ENCODE results near the gene KCNQ5.

The KCNQ5 gene

DNA sequence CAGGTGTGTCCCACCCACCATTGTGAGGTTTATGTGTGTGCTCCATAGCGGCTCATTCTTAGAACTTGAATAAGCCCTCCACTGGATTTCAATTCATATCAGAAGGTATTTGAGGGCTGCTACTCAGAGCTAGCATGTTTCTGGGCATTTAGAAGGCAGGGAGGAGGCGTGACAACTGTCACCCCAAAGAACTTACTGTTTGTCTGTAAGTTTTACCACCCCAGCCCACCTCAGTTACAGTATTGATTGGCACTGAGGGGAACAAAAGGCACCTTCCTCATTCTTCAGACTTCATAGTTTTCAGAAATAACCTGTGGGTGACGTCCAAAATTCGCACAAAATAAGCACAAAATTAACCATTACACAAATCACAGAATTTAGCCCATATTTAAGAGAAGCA, 521.7 kb downstream of the KCNQ5 start:
- Mint-ChIP-seq H3K4me1 (ENCODE audit: low read depth) (no peaks in the 10 kb centered on the region), H3K4me3 (no peak overlapping the region), H3K9me3 (no peaks in the 10 kb centered on the region), H3K27ac (no peak overlapping the region), H3K27me3 (no peaks in the 10 kb centered on the region), H3K36me3 (ENCODE audit: low read depth) (no peaks in the 10 kb centered on the region)
- intact Hi-C loops (cut with micrococcal nuclease): no loop called here

DNA sequence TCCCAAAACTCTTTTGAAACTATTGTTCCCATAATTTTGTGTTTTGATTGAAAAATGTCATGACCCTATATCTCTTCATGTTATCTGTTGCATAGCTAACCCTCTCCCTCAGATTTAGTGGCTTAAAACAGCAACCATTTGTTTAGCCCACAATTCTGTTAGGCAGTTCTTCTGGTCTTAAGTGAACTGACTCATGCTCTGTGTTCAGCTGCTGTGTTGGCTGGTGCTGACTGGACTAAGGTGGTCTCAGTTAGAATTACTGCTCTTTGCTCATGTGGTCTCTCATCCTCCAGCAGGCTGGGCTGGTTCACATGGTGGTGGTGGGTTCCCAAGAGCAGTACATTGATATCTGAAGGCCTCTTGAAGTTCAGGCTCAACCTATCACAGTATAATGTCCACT, 522.7 kb downstream of the KCNQ5 start:
- Mint-ChIP-seq H3K27me3 (no peaks in the 10 kb centered on the region), H3K27ac (no peak overlapping the region), H3K4me3 (no peak overlapping the region), H3K9me3 (no peaks in the 10 kb centered on the region), H3K36me3 (ENCODE audit: low read depth) (no peaks in the 10 kb centered on the region), H3K4me1 (ENCODE audit: low read depth) (no peaks in the 10 kb centered on the region)
- intact Hi-C loops (cut with micrococcal nuclease): no loop called here

DNA sequence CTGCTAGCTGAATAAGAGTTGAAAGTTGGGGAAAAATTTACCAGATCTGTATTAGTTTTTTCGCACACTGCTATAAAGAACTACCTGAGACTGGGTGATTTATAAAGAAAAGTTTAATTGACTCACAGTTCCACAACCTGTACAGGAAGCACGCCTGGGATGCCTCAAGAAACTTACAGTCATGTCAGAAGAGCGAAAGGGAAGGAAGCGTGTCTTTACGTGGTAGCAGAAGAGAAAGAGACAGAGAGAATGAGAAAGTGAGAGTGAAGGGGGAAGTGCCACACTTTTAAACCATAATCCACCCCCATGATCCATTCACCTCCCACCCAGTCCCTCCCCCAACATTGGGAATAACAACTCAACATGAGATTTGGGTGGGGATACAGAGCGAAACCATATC, 523.8 kb downstream of the KCNQ5 start:
- Mint-ChIP-seq H3K4me1 (ENCODE audit: low read depth) (no peaks in the 10 kb centered on the region), H3K36me3 (ENCODE audit: low read depth) (no peaks in the 10 kb centered on the region), H3K4me3 (no peak overlapping the region), H3K9me3 (no peaks in the 10 kb centered on the region), H3K27ac (no peak overlapping the region), H3K27me3 (no peaks in the 10 kb centered on the region)
- intact Hi-C loops (cut with micrococcal nuclease): no loop called here

DNA sequence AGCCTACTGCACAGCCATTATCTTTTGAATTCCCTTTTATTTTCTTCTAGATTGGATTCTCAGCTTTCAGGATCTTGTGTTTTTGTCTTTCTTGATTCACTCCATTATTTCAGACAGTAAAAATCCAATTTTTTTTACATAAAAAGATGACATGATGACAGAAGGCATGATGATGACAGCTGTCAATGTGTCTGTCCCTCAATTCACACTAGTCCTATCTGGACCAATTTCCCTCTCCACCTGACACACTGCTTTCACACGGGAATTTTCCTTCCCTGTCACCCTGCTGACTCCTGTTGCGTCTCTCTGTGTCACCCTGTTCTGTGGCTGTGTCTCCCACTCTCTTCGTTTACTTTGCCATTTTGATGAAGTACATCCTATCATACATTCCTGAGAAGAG, 529.9 kb downstream of the KCNQ5 start:
- Mint-ChIP-seq H3K4me3 (no peak overlapping the region), H3K27me3 (no peaks in the 10 kb centered on the region), H3K9me3 (peaks cover 6% of the 10 kb centered on the region), H3K4me1 (ENCODE audit: low read depth) (no peaks in the 10 kb centered on the region), H3K27ac (no peak overlapping the region), H3K36me3 (ENCODE audit: low read depth) (peaks cover under 1% of the 10 kb centered on the region)
- intact Hi-C loops (cut with micrococcal nuclease): no loop called here

DNA sequence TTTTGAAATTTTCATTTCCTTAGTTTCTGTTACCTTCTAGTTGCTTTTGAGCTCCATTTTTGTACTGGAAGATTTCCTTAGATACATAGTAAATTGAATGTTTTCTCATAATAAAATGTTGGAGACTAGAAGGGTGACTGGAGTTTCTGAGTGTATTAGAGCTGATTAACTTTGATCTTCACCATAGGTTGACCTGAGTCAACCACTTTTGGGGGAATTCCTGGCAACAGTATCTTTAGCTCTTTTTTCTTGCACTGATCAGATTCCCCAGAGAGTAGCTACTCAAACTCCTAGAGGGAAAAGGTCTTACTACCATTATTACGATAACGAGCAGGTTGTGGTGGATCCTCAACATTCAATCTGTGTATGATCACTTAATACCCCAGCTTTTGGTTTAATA, 530.7 kb downstream of the KCNQ5 start:
- no peaks in the 10 kb centered on the region for H3K4me1 Mint-ChIP-seq (ENCODE audit: low read depth)
- peaks cover 14% of the 10 kb centered on the region for H3K9me3 Mint-ChIP-seq
- H3K27me3 Mint-ChIP-seq: no peaks in the 10 kb centered on the region
- no peak overlapping the region for H3K4me3 Mint-ChIP-seq
- intact Hi-C loops (cut with micrococcal nuclease): no loop called here
- H3K27ac Mint-ChIP-seq: no peak overlapping the region
- H3K36me3 Mint-ChIP-seq (ENCODE audit: low read depth): peaks cover 9% of the 10 kb centered on the region

DNA sequence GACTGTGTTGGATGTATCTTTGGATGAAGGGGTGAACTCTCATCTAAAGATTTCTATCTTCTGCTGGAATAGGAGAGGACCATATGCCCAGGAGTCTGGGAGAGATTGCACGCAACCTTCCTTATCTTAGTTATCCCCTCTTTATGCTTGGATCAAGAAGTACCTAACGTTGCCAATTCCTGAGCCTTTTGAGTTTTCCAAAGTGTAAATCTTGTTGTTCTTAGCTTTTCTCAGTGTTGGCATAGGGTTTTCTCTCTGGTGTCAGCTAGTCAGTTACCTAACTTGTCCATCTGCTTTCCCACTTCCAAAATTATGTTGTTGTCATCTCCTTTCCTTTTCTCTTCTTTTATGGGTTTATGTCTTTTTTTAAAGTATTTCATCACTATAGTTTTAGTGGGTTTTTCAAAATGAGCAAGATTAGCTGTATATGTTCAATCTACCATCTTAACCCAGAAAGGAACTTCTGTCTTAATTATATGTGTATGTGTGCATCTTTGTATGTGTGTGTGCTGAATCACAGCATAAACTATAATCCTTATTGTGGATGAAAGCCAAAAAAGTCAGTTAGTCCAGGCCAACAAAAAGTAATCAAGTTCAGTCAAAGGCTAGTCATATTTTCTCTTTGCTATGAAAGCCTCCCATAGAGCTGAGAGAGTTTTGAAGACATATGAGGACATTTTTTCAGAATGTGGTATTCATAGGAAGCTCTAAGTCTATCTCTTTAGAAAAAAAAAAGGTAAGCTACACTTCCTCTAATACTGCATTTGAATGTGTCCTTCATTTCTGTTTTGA, 531.3 kb downstream of the KCNQ5 start:
- intact Hi-C loops (cut with micrococcal nuclease): no loop called here
- no peak overlapping the region for H3K4me3 Mint-ChIP-seq
- H3K27ac Mint-ChIP-seq: no peak overlapping the region
- no peaks in the 10 kb centered on the region for H3K27me3 Mint-ChIP-seq
- no peaks in the 10 kb centered on the region for H3K4me1 Mint-ChIP-seq (ENCODE audit: low read depth)
- H3K36me3 Mint-ChIP-seq (ENCODE audit: low read depth): peaks cover 10% of the 10 kb centered on the region
- peaks cover 18% of the 10 kb centered on the region for H3K9me3 Mint-ChIP-seq

DNA sequence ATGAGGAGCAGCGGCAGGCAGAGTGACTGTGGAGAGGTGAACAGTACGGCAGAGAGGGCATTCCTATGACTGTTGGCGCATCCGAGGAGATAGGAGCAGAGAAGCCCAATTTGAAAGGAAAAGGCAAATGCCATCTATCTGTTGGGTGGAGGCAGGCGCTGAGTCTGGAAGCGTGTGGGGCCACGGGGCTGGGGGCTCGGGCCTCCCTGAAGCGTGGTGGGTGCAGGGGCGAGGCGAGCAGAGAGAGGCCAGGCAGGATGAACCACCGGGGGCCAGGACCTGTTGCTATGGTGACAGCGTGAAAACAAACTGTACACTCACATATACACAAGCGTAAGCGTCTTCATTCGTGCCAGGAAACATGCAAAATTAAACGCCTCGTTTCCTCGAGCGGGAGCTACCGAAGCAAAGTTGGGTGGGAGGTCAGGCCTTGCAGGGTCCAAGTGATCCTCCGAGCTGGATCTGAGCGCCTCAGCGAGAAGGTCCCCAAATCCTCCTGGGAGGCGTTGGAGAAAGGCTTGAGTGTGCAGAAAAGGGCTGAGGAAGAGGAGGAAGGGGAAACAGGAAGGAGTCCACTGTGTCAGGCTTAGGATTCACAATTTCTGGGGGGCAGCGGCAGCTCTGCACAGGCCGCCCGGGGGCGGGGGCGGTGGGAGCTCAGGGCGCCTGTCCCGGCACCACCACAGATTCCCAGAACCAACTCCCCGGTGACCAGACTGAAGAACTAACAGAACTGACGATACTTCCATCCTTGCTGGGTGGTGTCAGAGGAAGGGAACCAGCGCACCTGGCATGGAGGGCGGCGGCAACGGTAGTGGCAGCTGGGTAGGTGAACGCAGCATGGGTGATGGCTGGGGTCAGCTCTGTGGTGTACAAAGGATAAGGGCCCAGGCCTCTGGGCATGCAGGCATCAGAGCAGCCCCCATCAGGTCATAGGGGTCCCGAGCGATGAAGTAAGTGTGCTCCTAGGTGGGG, 535.2 kb downstream of the KCNQ5 start:
- Mint-ChIP-seq H3K4me1 (ENCODE audit: low read depth) (no peaks in the 10 kb centered on the region), H3K9me3 (peaks cover 18% of the 10 kb centered on the region), H3K27ac (no peak overlapping the region), H3K36me3 (ENCODE audit: low read depth) (peaks cover 10% of the 10 kb centered on the region), H3K4me3 (no peak overlapping the region), H3K27me3 (no peaks in the 10 kb centered on the region)
- intact Hi-C loops (cut with micrococcal nuclease): no loop called here

DNA sequence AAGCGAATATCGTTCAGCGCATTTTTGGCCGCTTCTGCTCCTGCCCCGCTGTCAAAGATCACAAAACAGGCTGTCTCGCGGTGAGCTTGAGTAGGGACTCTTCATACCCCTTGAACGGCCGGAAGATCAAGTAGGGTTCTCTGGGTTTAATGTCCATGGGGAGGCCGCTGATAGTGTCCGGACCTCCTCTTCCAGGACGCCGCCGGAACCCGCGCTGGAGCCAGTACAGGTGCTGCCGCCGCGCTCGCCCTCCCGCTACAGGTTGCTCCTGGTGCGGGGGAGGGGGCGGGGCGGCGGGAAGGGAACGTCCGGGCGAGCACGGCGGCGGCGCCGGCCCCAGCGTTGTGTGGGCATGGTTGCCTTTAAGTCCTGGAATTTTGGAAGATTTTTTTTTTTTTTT, 536.0 kb downstream of the KCNQ5 start:
- Mint-ChIP-seq H3K4me3 (no peak overlapping the region), H3K36me3 (ENCODE audit: low read depth) (peaks cover 10% of the 10 kb centered on the region), H3K9me3 (peaks cover 18% of the 10 kb centered on the region), H3K27me3 (no peaks in the 10 kb centered on the region), H3K4me1 (ENCODE audit: low read depth) (no peaks in the 10 kb centered on the region), H3K27ac (no peak overlapping the region)
- intact Hi-C loops (cut with micrococcal nuclease): no loop called here

DNA sequence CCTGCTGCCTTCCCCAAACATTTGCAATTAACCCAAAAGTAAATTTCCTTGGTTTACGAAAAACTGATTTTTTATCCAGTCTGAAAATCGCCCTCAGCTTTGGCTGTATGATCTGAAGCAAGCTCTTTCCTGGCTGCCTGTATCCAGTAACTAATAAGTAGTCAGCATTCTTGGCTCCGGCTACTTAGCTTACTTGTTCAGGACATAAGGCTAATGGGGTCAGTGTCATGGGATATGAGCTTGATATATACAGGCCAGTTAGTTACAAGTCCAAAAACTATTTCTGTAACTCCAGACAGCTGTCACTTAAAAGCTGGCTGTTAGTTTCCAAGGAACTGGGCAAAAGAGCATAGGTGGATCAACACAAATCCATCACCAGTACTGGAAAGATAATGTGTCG, 547.2 kb downstream of the KCNQ5 start:
- no peaks in the 10 kb centered on the region for H3K4me1 Mint-ChIP-seq (ENCODE audit: low read depth)
- no peak overlapping the region for H3K27ac Mint-ChIP-seq
- H3K4me3 Mint-ChIP-seq: no peak overlapping the region
- no peaks in the 10 kb centered on the region for H3K27me3 Mint-ChIP-seq
- intact Hi-C loops (cut with micrococcal nuclease): no loop called here
- no peaks in the 10 kb centered on the region for H3K36me3 Mint-ChIP-seq (ENCODE audit: low read depth)
- no peaks in the 10 kb centered on the region for H3K9me3 Mint-ChIP-seq

DNA sequence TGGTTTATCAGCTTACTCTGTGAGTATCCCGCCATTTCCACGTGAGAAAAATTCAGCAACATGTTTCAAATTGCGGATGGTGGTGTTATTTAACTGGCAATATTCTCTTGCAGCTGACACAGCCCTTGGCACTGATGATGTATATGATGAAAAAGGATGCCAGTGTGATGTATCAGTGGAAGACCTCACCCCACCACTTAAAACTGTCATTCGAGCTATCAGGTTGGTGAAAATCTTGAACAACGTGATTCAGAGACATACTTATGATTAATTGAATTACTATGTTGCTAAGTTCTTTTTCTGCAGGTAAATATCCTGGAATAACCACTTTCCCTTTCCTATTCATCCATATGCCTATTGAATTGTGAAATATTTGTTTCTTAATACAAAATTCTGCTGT, 547.8 kb downstream of the KCNQ5 start:
- no peak overlapping the region for H3K27ac Mint-ChIP-seq
- no peaks in the 10 kb centered on the region for H3K27me3 Mint-ChIP-seq
- no peaks in the 10 kb centered on the region for H3K9me3 Mint-ChIP-seq
- H3K4me1 Mint-ChIP-seq (ENCODE audit: low read depth): no peaks in the 10 kb centered on the region
- no peak overlapping the region for H3K4me3 Mint-ChIP-seq
- intact Hi-C loops (cut with micrococcal nuclease): no loop called here
- H3K36me3 Mint-ChIP-seq (ENCODE audit: low read depth): no peaks in the 10 kb centered on the region

DNA sequence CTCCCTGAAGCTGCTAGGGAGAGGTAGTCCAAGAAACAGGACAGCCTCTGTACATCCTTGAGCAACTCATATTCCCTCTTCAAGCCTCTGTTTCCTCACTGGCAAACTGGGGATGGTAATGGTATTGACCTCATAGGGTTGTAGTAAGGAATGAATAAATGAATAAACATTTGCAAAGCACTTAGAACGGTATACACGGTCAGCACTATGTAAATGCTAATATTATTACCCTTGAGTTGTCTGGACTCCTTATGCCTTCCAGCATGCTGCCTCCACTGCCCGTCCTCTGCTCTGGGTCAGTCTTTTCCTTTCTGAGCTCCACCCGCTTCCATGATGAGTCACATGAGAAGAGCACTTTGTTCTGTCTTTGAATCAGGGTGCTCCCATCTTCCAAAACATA, 552.8 kb downstream of the KCNQ5 start:
- Mint-ChIP-seq H3K9me3 (no peaks in the 10 kb centered on the region), H3K36me3 (ENCODE audit: low read depth) (no peaks in the 10 kb centered on the region), H3K4me1 (ENCODE audit: low read depth) (no peaks in the 10 kb centered on the region), H3K27ac (no peak overlapping the region), H3K4me3 (no peak overlapping the region), H3K27me3 (no peaks in the 10 kb centered on the region)
- intact Hi-C loops (cut with micrococcal nuclease): no loop called here

DNA sequence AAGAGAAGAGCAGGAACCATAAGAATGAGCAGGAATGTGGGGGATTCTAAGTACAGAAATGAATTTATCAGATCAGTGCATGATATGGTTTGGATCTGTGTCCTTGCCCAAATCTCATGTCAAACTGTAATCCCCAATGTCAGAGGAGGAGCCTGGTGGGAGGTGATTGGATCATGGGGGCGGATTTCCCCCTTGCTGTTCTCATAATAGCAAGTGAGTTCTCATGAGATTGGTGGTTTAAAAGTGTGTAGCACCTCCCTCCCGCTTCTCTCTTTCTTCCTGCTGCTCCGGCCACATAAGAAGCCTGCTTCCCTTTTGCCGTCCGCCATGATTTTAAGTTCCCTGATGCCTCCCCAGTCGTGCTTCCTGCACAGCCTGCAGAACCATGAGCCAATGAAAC, 554.2 kb downstream of the KCNQ5 start:
- H3K36me3 Mint-ChIP-seq (ENCODE audit: low read depth): no peaks in the 10 kb centered on the region
- no peak overlapping the region for H3K4me3 Mint-ChIP-seq
- H3K27ac Mint-ChIP-seq: no peak overlapping the region
- no peaks in the 10 kb centered on the region for H3K27me3 Mint-ChIP-seq
- H3K9me3 Mint-ChIP-seq: no peaks in the 10 kb centered on the region
- H3K4me1 Mint-ChIP-seq (ENCODE audit: low read depth): no peaks in the 10 kb centered on the region
- intact Hi-C loops (cut with micrococcal nuclease): no loop called here

DNA sequence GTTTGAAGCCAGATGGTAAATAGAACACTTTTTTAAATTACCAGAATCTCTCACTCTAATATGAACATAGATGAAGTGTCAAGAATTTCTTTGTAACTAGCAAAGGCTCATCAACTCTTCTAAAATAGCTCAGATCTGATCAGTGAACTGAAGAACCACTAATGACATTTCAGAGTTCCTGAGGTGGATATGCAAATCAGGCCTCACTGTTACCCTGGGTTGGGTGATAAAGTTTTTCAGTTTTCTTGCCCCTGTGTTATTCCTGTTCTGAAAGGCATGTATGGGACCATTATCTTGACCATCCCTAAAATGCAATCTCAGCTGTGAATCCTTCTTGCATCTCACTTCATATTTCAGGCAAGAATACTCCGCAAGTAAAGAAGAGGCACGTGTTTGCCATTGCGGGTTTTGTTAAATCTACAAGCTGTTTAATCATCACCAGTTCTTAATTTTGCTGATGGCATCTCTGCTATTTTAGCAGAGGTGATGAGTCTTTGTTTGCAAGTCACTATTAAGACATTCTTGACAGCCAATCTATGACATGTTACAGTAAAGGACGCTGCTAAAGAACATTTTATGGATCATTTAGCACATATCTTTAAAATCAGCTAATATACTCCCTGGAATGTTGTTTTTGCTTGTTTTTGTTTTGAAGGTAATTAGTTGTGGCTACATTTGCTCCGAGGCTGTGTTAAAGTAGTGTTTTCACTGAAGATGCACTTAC, 555.5 kb downstream of the KCNQ5 start:
- no peaks in the 10 kb centered on the region for H3K4me1 Mint-ChIP-seq (ENCODE audit: low read depth)
- intact Hi-C loops (cut with micrococcal nuclease): no loop called here
- no peak overlapping the region for H3K4me3 Mint-ChIP-seq
- H3K36me3 Mint-ChIP-seq (ENCODE audit: low read depth): no peaks in the 10 kb centered on the region
- H3K27me3 Mint-ChIP-seq: no peaks in the 10 kb centered on the region
- H3K27ac Mint-ChIP-seq: no peak overlapping the region
- H3K9me3 Mint-ChIP-seq: no peaks in the 10 kb centered on the region

Data from dendritic cell treated with granulocyte-macrophage colony-stimulating factor and Interleukin-4, amounts not matched to agents 40 ng/mL and 50 ng/mL, for 4 days (primary cell).